ENCODE measurements around the gene KCNT1.

Gene KCNT1

GRCh38 chr9:135825435-135826187, 123.6 kb downstream of the KCNT1 start:
- DNase-seq, result no peak

DNA sequence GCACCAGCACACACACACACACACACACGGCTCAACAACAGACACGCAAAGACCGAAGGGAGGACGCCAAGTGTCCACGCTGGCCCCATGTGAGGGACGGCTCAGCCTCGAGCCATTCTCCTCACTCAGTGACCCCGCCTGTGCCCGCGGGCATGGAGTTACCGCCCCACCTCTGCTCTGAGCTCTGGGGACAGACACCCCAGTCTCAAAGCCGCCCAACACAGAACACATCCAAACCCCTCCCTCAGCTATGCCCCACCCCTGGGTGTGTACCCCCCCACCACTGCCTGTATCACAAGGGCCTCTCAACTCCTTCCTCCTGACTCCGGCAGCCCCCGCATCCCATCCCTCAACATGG, 124.2 kb downstream of the KCNT1 start:
- no peak for DNase-seq

GRCh38 chr9:135827301-135827700, 125.3 kb downstream of the KCNT1 start:
- DNase-seq, result no peak

DNA sequence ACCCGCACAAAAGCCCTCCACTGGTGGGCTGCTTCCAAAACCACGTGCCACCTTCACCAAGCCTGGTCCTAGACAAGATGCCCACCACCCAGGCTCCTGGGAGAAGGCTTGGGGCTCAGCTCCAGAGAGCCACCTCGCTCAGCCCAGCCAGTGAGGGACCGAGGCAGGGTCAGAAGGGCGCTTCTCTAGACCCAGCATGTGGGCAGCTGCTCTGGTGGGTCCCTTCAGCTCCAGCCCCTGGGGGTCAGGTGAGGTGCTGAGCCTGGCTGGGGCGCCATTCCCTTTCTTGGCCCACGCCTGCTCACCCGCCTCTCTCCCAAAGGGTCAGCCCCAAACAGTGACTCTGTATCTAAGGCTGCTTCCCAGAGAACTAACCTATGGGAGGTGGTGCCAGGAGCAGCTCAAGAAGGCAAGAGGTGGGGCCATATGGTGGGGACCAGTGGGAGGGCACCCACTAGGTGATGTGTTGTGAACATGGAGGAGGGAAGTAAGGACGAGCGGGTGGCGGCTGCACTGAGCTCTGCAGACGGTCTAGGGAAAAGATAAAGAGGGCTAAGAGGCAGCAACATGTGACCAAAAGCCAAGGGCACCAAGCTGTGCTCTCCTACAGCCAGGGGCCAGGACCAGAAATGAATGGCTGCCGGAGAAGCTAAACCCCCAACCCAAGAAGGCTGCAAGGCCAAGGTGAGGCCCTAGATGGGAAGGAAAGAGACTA, 126.0 kb downstream of the KCNT1 start:
- no peak for DNase-seq

DNA sequence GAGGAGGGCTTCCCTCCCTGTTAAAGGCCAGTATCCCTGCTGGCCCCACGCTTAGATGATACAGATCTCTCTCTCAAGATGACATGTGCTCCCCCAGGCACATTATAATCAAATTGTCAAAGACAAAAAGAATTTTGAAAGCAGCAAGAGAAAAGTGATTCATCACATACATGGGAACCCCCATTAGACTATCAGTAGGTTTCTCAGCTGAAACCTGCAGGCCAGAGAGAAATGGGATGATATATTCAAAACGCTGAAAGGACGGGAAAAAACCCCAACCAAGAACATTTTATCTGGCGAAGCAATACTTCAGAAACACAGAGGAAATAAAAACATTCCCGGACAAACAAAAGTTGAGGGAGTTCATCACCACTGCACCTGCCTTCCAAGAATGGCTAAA, 126.7 kb downstream of the KCNT1 start:
- no peak for DNase-seq

GRCh38 chr9:135830496-135830895, 128.5 kb downstream of the KCNT1 start:
- DNase-seq, result no peak

- no peak for DNase-seq
These were observed 131.9 kb downstream of the KCNT1 start for GRCh38 chr9:135833864-135834263.

GRCh38 chr9:135835131-135835530, 133.1 kb downstream of the KCNT1 start:
- DNase-seq, result no peak

DNA sequence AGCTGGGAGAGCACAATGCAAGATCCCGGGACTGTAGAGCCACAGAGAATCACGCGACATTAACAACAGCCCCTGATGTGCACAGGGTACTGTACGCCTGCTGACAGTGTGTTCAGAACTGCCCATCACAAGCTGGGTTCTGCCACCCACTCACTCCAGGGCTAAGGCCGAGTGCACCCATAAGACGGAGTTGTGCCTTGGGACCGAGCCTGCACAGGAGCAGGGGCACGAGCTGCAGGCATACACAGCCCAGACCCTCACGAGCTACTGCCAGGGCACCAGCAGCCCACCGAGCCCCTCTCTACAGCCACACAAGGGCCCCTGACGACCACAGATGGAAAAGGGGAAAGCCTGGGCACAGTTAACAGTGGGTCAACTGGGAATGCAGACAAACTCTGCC, 137.5 kb downstream of the KCNT1 start:
- no peak for DNase-seq

DNA sequence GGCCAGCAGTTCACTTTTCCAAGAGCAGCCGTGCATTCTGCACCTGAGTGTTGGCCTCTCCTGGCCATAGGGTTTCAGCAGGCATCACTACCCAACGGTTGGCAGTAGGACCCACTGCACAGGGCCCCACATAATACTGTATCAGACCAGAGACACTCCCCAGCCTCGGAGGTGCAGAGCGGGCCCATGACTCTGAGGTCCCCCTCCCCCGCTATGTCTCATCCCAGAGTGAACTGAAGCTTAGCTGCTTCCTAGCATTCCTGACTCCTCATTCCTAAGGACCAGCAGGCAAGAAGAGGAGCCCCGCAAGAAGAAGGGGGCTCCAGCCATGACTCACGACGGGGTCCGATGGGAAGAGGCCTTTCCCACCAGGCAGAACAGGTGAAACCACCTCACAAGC, 138.1 kb downstream of the KCNT1 start:
- DNase-seq, result no peak

- DNase-seq, result no peak
These were observed 138.6 kb downstream of the KCNT1 start for GRCh38 chr9:135840539-135840938.
